Liver (tissue), 9 donors: Measurements from ENCODE around the gene EXOC2. TPM values are rescaled to one million over a fixed set of nuclear protein-coding genes. Genes with fewer than 3 reads are reported as not detected.

Experiments
- DNase-seq: peaks from one replicate; pipeline ENCODE4 v3.0.0-alpha.2; 2017; ENCODE audit warnings: low spot score
- H3K27ac ChIP-seq, 2 donors: one replicate each; pipeline ENCODE4 v1.7.0; 2013; ENCODE audit warnings: inconsistent platforms in 2 of 2, low read length in 2 of 2, control low read depth in 1 of 2, low read depth in 1 of 2, mild to moderate bottlenecking in 1 of 2
- H3K27me3 ChIP-seq, 4 donors: one replicate each; pipeline versions ENCODE4 v1.6.1 to v1.7.0; 2013; ENCODE audit warnings: low read length in 3 of 4, inconsistent platforms in 1 of 4, mild to moderate bottlenecking in 1 of 4, moderate library complexity in 1 of 4; ENCODE audit not compliant: control insufficient read depth in 4 of 4, insufficient read depth in 4 of 4
- H3K36me3 ChIP-seq, 4 donors: one replicate each; pipeline versions ENCODE4 v1.6.1 to v1.7.0; 2013; ENCODE audit warnings: low read length in 3 of 4, mild to moderate bottlenecking in 3 of 4, low read depth in 1 of 4, moderate library complexity in 1 of 4; ENCODE audit not compliant: control insufficient read depth in 4 of 4, insufficient read depth in 3 of 4
- H3K4me1 ChIP-seq, 4 donors: one replicate each; pipeline versions ENCODE4 v1.6.1 to v1.7.0; 2013; ENCODE audit warnings: low read length in 3 of 4, mild to moderate bottlenecking in 3 of 4, moderate library complexity in 1 of 4; ENCODE audit not compliant: control insufficient read depth in 4 of 4, insufficient read depth in 4 of 4
- H3K4me3 ChIP-seq, 3 donors: one replicate each; pipeline versions ENCODE4 v1.6.1 to v1.7.0; 2013; ENCODE audit warnings: low read length in 3 of 3, control low read depth in 1 of 3, low read depth in 1 of 3, mild to moderate bottlenecking in 1 of 3
- H3K9ac ChIP-seq, 2 donors: one replicate each; pipeline ENCODE4 v1.7.0; 2013; ENCODE audit warnings: low read length in 2 of 2, mild to moderate bottlenecking in 2 of 2, moderate library complexity in 2 of 2, control low read depth in 1 of 2, low read depth in 1 of 2
- H3K9me3 ChIP-seq, 4 donors: one replicate each; pipeline versions ENCODE4 v1.6.1 to v1.7.0; 2013; ENCODE audit warnings: low read length in 3 of 4; ENCODE audit not compliant: control insufficient read depth in 4 of 4
- EGR1 ChIP-seq, 2 donors: IDR thresholded peaks; 2 replicates each; pipeline ENCODE4 v1.6.1; 2016 to 2018; ENCODE audit warnings: antibody characterized with exemption in 2 of 2, low read depth in 2 of 2
- FOXA1 ChIP-seq: IDR thresholded peaks from 2 replicates; pipeline ENCODE4 v1.6.1; 2016; ENCODE audit warnings: antibody characterized with exemption
- FOXA2 ChIP-seq: IDR thresholded peaks from 2 replicates; pipeline ENCODE4 v1.6.1; 2016; ENCODE audit warnings: antibody characterized with exemption
- GABPA ChIP-seq, 2 donors: IDR thresholded peaks in 1 of 2; conservative IDR thresholded peaks in 1 of 2; 2 replicates each; pipeline ENCODE4 v1.6.1; 2016; ENCODE audit warnings: antibody characterized with exemption in 2 of 2, mild to moderate bottlenecking in 1 of 2, moderate library complexity in 1 of 2
- HNF4A ChIP-seq, 2 donors: conservative IDR thresholded peaks; 2 replicates each; pipeline ENCODE4 v1.6.1; 2016; ENCODE audit warnings: antibody characterized with exemption in 2 of 2, mild to moderate bottlenecking in 2 of 2
- HNF4G ChIP-seq: IDR thresholded peaks from 2 replicates; pipeline ENCODE4 v1.6.1; 2016; ENCODE audit warnings: antibody characterized with exemption
- JUND ChIP-seq, 2 donors: IDR thresholded peaks; 2 replicates each; pipeline ENCODE4 v1.6.1; 2016; ENCODE audit warnings: antibody characterized with exemption in 2 of 2
- MAX ChIP-seq: IDR thresholded peaks from 2 replicates; pipeline ENCODE4 v1.6.1; 2016; ENCODE audit warnings: antibody characterized with exemption
- NR2F2 ChIP-seq: IDR thresholded peaks from 2 replicates; pipeline ENCODE4 v1.6.1; 2016; ENCODE audit warnings: antibody characterized with exemption
- RAD21 ChIP-seq, 2 donors: IDR thresholded peaks; 2 replicates each; pipeline ENCODE4 v1.6.1; 2016; ENCODE audit warnings: antibody characterized with exemption in 2 of 2, mild to moderate bottlenecking in 2 of 2
- RXRA ChIP-seq, 2 donors: IDR thresholded peaks; 2 replicates each; pipeline ENCODE4 v1.6.1; 2017 to 2018; ENCODE audit warnings: antibody characterized with exemption in 2 of 2, mild to moderate bottlenecking in 1 of 2
- SP1 ChIP-seq: IDR thresholded peaks from 2 replicates; pipeline ENCODE4 v1.6.1; 2018; ENCODE audit warnings: antibody characterized with exemption, mild to moderate bottlenecking
- TAF1 ChIP-seq: conservative IDR thresholded peaks from 2 replicates; pipeline ENCODE4 v1.6.1; 2016; ENCODE audit warnings: antibody characterized with exemption, mild to moderate bottlenecking
- YY1 ChIP-seq: IDR thresholded peaks from 2 replicates; pipeline ENCODE4 v1.6.1; 2016; ENCODE audit warnings: antibody characterized with exemption, mild to moderate bottlenecking
- WGBS: extraction: QIAGEN DNeasy Blood & Tissue Kit; methylation state at CpG from one replicate; pipeline ENCODE4 v1.1.7; 2013; 5-methylcytosine and 5-hydroxymethylcytosine counted together
- polyA plus RNA-seq, 2 donors: library from polyadenylated mRNA; stranded (reverse) in 1 of 2; unstranded in 1 of 2; fragments of 200-250 nt in 1 of 2; fragments of >200 nt in 1 of 2; fragmentation: Nextera tagmentation in 1 of 2; extraction: Ambion mirVana in 1 of 2; gene quantifications; one replicate each; pipeline versions ENCODE4 v1.2.1 to v1.2.3, GENCODE V29; 2013 to 2015
- total RNA-seq, 2 donors: library from RNA; depleted of rRNA; stranded (reverse); fragments of >200 nt; gene quantifications; one replicate each; pipeline ENCODE4 v1.2.3, GENCODE V29; 2014
- TF ChIP-seq, protein P1 (sequence below): fragments of 150-350 bp; IDR thresholded peaks from 2 replicates; pipeline ENCODE4 v1.5.1; 2017; ENCODE audit warnings: improper control_type of control experiment, low read depth, low read length; ENCODE audit not compliant: missing input control
- TF ChIP-seq, protein P2 (sequence below): IDR thresholded peaks from 2 replicates; pipeline ENCODE4 v1.6.1; 2016; ENCODE audit warnings: antibody characterized with exemption
- TF ChIP-seq, protein P3 (sequence below): IDR thresholded peaks from 2 replicates; pipeline ENCODE4 v1.6.1; 2016; ENCODE audit warnings: antibody characterized with exemption, mild to moderate bottlenecking
- TF ChIP-seq, protein P4 (sequence below): IDR thresholded peaks from 2 replicates; pipeline ENCODE4 v1.6.1; 2016; ENCODE audit warnings: antibody characterized with exemption
- donor health status: healthy.
- donor health status: healthy.
- donor health status: healthy.
- donor health status: healthy.
- donor health status: healthy.

EXOC2 gene
- total and polyA plus RNA-seq, 4 donors, result 6.7 to 15.3 (median 9.2) TPM

GRCh38 chr6:548517-548916 lies 144.4 kb downstream of the EXOC2 start:
- no peak for TF ChIP-seq FOXA2
- TF ChIP-seq, protein P1, sequence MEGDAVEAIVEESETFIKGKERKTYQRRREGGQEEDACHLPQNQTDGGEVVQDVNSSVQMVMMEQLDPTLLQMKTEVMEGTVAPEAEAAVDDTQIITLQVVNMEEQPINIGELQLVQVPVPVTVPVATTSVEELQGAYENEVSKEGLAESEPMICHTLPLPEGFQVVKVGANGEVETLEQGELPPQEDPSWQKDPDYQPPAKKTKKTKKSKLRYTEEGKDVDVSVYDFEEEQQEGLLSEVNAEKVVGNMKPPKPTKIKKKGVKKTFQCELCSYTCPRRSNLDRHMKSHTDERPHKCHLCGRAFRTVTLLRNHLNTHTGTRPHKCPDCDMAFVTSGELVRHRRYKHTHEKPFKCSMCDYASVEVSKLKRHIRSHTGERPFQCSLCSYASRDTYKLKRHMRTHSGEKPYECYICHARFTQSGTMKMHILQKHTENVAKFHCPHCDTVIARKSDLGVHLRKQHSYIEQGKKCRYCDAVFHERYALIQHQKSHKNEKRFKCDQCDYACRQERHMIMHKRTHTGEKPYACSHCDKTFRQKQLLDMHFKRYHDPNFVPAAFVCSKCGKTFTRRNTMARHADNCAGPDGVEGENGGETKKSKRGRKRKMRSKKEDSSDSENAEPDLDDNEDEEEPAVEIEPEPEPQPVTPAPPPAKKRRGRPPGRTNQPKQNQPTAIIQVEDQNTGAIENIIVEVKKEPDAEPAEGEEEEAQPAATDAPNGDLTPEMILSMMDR, result no peak
- no peak for TF ChIP-seq TAF1
- no peak for TF ChIP-seq GABPA (IDR thresholded peaks at IDR 0.05 in 1 of 2, conservative IDR thresholded peaks at IDR 0.05 in 1 of 2)
- no peak for TF ChIP-seq YY1
- no peak for TF ChIP-seq NR2F2
- TF ChIP-seq HNF4A (conservative IDR thresholded peaks at IDR 0.05), result no peak
- TF ChIP-seq, protein P2, sequence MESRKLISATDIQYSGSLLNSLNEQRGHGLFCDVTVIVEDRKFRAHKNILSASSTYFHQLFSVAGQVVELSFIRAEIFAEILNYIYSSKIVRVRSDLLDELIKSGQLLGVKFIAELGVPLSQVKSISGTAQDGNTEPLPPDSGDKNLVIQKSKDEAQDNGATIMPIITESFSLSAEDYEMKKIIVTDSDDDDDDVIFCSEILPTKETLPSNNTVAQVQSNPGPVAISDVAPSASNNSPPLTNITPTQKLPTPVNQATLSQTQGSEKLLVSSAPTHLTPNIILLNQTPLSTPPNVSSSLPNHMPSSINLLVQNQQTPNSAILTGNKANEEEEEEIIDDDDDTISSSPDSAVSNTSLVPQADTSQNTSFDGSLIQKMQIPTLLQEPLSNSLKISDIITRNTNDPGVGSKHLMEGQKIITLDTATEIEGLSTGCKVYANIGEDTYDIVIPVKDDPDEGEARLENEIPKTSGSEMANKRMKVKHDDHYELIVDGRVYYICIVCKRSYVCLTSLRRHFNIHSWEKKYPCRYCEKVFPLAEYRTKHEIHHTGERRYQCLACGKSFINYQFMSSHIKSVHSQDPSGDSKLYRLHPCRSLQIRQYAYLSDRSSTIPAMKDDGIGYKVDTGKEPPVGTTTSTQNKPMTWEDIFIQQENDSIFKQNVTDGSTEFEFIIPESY, result no peak
- no peak for TF ChIP-seq JUND (IDR thresholded peaks at IDR 0.05)
- no peak for TF ChIP-seq SP1
- TF ChIP-seq EGR1 (IDR thresholded peaks at IDR 0.05; ENCODE audit: low read depth in 2 of 2), result no peak
- TF ChIP-seq FOXA1, result no peak
- no peak for TF ChIP-seq RAD21 (IDR thresholded peaks at IDR 0.05)
- TF ChIP-seq RXRA (IDR thresholded peaks at IDR 0.05), result no peak
- TF ChIP-seq HNF4G, result no peak
- TF ChIP-seq, protein P3, sequence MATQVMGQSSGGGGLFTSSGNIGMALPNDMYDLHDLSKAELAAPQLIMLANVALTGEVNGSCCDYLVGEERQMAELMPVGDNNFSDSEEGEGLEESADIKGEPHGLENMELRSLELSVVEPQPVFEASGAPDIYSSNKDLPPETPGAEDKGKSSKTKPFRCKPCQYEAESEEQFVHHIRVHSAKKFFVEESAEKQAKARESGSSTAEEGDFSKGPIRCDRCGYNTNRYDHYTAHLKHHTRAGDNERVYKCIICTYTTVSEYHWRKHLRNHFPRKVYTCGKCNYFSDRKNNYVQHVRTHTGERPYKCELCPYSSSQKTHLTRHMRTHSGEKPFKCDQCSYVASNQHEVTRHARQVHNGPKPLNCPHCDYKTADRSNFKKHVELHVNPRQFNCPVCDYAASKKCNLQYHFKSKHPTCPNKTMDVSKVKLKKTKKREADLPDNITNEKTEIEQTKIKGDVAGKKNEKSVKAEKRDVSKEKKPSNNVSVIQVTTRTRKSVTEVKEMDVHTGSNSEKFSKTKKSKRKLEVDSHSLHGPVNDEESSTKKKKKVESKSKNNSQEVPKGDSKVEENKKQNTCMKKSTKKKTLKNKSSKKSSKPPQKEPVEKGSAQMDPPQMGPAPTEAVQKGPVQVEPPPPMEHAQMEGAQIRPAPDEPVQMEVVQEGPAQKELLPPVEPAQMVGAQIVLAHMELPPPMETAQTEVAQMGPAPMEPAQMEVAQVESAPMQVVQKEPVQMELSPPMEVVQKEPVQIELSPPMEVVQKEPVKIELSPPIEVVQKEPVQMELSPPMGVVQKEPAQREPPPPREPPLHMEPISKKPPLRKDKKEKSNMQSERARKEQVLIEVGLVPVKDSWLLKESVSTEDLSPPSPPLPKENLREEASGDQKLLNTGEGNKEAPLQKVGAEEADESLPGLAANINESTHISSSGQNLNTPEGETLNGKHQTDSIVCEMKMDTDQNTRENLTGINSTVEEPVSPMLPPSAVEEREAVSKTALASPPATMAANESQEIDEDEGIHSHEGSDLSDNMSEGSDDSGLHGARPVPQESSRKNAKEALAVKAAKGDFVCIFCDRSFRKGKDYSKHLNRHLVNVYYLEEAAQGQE, result no peak
- no peak for TF ChIP-seq MAX
- TF ChIP-seq, protein P4, sequence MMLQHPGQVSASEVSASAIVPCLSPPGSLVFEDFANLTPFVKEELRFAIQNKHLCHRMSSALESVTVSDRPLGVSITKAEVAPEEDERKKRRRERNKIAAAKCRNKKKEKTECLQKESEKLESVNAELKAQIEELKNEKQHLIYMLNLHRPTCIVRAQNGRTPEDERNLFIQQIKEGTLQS, result no peak
- Histone ChIP-seq H3K4me3 (no peak overlapping the region), H3K27ac (no peak overlapping the region), H3K9me3 (no peaks in the 10 kb centered on the region), H3K4me1 (no peaks in the 10 kb centered on the region), H3K27me3 (no peaks in the 10 kb centered on the region), H3K9ac (no peak overlapping the region), H3K36me3 (peaks cover 4 to 14% (median 6%) of the 10 kb centered on the region in 4 donors)
- no peak for DNase-seq
- WGBS, result 91% methylated on average over 6 of the region's 6 CpGs
